ENCODE results near the gene ASCC1.

Gene ASCC1

DNA sequence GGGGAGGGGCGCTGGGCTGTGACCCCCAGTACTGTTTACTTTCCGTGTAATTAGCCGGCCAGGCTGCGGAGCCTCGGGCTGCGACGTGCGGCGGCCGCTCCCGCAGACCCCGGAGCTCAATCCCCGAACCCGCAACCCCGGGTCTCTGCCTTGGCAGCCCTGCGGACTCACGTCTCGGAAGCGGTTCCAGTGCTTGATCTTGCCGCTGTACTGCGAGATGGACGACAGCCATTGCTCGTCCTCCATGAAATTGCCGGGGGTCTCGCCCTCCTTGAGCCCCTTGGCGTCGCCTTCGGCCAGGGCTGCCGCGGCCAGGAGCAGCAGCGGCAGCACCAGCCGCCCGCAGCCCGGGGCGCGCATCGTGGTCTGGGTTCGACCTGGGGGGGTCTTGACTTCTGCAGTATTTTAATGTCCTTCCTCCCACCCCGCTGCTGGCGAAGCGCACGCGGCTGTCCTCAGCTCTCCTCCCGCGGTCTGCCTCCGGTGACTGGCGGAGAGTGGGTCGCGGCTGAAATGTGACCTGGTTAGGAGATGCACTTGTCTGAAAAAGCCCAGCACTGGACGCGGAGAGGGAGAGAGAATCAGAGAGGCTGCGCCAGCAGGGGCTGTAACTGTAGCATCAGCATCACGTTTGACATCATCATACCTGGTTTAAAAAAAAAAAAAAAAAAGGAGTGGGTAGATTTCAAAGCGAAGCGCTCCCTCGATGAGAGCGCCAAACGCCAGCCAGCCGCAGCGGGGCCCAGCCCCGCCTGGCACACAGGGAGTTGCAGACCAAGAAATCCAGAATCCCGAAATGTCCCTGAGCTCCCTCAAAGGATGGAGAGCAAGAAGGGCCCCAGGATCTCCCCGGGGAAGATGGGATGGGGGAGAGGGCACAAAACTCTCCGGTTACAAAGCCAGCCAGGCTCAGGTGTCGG lies 127.8 kb downstream of the ASCC1 start, which contains the start of gene SPOCK2:
TSS of gene SPOCK2 (minus strand) at position 583 of the 920 bp plus-strand sequence. CDS start at position 360, 223 bp downstream.
- Histone ChIP-seq H3K4me3 (ENCODE audit: extremely low read depth, insufficient read depth, low read length, poor library complexity, severe bottlenecking) (peak within 1 kb of the TSS; percentile 25), H3K27ac (ENCODE audit: low read depth, low read length, severe bottlenecking) (no peak within 1 kb of the TSS), H3K4me1 (ENCODE audit: control insufficient read depth, insufficient read depth, low read length, poor library complexity, severe bottlenecking) (peaks cover 21% of the 10 kb centered on the region), H3K9me3 (ENCODE audit: control insufficient read depth, low read length) (no peaks in the 10 kb centered on the region), H3K36me3 (ENCODE audit: control insufficient read depth, insufficient read depth, low read length) (no peaks in the 10 kb centered on the region)
- 3% methylated on average over 43 to 54 of the region's 65 CpGs for WGBS, 2 experiments (ENCODE audit: insufficient coverage in 2 of 2)

GRCh38 chr10:72087392-72087968 lies 128.6 kb downstream of the ASCC1 start:
- Histone ChIP-seq H3K9me3 (ENCODE audit: control insufficient read depth, low read length) (no peaks in the 10 kb centered on the region), H3K36me3 (ENCODE audit: control insufficient read depth, insufficient read depth, low read length) (no peaks in the 10 kb centered on the region), H3K27ac (ENCODE audit: low read depth, low read length, severe bottlenecking) (no peak overlapping the region), H3K4me3 (ENCODE audit: extremely low read depth, insufficient read depth, low read length, poor library complexity, severe bottlenecking) (peak overlapping the region; percentile 25), H3K4me1 (ENCODE audit: control insufficient read depth, insufficient read depth, low read length, poor library complexity, severe bottlenecking) (peaks cover 21% of the 10 kb centered on the region)
- WGBS, 2 experiments (ENCODE audit: insufficient coverage in 2 of 2) = 1% methylated on average over 30 to 42 of the region's 50 CpGs

- Histone ChIP-seq H3K4me3 (ENCODE audit: extremely low read depth, insufficient read depth, low read length, poor library complexity, severe bottlenecking) (peak overlapping the region; percentile 25), H3K27ac (ENCODE audit: low read depth, low read length, severe bottlenecking) (no peak overlapping the region), H3K36me3 (ENCODE audit: control insufficient read depth, insufficient read depth, low read length) (no peaks in the 10 kb centered on the region), H3K9me3 (ENCODE audit: control insufficient read depth, low read length) (no peaks in the 10 kb centered on the region), H3K4me1 (ENCODE audit: control insufficient read depth, insufficient read depth, low read length, poor library complexity, severe bottlenecking) (peaks cover 21% of the 10 kb centered on the region)
- 10 to 12% methylated on average over 36 to 55 of the region's 61 CpGs for whole genome bisulfite sequencing, 2 experiments (ENCODE audit: insufficient coverage in 2 of 2)
These were observed 129.3 kb downstream of the ASCC1 start for GRCh38 chr10:72086466-72087391.

DNA sequence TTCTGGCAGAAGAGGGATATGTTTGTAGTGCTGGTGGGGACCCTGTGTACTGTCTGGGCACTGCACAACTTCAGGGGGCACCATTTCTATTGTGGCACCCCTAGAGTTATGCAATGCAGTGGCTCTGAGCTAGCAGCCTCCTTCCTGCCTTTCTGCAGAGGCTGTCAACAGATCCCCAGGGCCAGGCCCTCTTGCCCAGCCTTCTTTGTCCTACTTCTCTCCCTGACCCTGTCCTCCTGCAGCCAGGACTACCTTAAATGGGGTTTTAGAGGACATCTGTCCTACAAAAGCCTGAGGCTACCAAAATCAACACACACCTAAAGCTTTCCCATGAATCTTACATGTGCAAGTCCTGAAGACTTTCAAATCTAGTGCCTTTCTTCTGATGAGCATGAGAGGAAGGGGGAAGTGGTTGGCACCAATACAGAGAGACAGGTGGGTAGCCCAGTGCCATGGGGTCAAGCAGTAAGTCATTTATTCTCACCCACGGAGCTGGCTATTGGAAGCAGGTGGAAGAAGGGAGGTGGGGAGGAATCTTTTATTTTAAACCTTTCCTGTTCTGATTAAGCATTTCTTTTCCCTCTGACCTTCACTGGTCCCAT lies 130.1 kb downstream of the ASCC1 start:
- H3K4me3 ChIP-seq (ENCODE audit: extremely low read depth, insufficient read depth, low read length, poor library complexity, severe bottlenecking) = no peak overlapping the region
- H3K4me1 ChIP-seq (ENCODE audit: control insufficient read depth, insufficient read depth, low read length, poor library complexity, severe bottlenecking) = peaks cover 21% of the 10 kb centered on the region
- WGBS, 2 experiments (ENCODE audit: insufficient coverage in 2 of 2) = no CpG with 5 or more reads among the region's 1 CpG
- H3K9me3 ChIP-seq (ENCODE audit: control insufficient read depth, low read length) = no peaks in the 10 kb centered on the region
- no peak overlapping the region for H3K27ac ChIP-seq (ENCODE audit: low read depth, low read length, severe bottlenecking)
- no peaks in the 10 kb centered on the region for H3K36me3 ChIP-seq (ENCODE audit: control insufficient read depth, insufficient read depth, low read length)

DNA sequence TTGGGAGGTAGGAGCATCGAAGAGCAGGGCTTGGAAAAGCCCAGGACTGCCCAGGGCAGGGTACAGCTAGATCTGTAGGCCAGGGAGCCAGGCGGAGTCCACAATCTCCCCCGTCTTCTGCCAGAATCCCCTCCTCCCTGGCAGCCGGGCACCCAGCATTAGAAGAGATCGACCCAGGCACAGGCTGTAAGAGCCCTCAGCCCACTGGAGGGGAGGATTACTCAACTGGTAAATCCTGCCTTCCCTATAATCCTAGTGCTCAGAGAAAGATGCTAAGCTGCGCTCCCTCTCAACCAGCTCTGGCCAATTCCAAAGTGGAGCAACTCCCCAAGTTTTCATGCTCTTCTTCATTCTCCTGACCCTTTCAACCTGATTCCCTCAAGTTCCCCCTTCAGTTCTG lies 130.9 kb downstream of the ASCC1 start:
- no peaks in the 10 kb centered on the region for H3K36me3 ChIP-seq (ENCODE audit: control insufficient read depth, insufficient read depth, low read length)
- 88 to 94% methylated on average over 2 to 3 of the region's 6 CpGs for WGBS, 2 experiments (ENCODE audit: insufficient coverage in 2 of 2)
- H3K4me1 ChIP-seq (ENCODE audit: control insufficient read depth, insufficient read depth, low read length, poor library complexity, severe bottlenecking) = peaks cover 21% of the 10 kb centered on the region
- H3K27ac ChIP-seq (ENCODE audit: low read depth, low read length, severe bottlenecking) = no peak overlapping the region
- H3K4me3 ChIP-seq (ENCODE audit: extremely low read depth, insufficient read depth, low read length, poor library complexity, severe bottlenecking) = no peak overlapping the region
- H3K9me3 ChIP-seq (ENCODE audit: control insufficient read depth, low read length) = no peaks in the 10 kb centered on the region

DNA sequence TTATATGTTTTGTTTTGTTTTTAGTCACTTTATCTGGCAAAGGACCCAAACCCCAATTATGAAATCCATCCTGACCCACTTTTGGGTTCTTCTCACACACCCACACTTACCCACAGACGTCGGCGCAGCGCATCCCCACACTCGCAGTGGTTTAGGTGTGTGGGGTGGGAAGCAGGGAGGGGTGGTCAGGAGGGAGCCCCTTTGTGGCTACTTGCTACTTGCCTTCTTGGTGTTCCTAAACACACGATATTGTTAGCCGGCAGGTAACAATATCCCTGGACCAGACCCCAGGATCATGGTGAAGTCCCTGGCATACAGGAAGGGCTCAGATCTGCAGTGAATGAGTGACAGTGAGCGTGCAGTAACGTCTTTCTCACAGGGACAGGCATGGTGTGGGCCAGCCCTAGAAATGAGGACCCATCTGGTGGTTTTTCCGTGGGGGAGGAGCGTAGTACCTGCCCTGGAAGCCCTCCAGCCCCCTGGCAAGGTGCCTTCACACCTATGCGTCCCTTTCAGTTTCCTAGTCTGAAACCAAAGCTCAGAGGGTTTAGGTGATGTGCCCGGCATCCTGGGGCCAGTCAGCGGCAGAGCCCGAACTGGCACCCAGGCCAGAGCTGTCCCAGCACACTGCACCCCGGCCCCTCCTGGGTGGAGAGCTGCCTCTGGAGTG lies 132.2 kb downstream of the ASCC1 start:
- Histone ChIP-seq H3K4me3 (ENCODE audit: extremely low read depth, insufficient read depth, low read length, poor library complexity, severe bottlenecking) (no peak overlapping the region), H3K27ac (ENCODE audit: low read depth, low read length, severe bottlenecking) (no peak overlapping the region), H3K4me1 (ENCODE audit: control insufficient read depth, insufficient read depth, low read length, poor library complexity, severe bottlenecking) (peaks cover 15% of the 10 kb centered on the region), H3K36me3 (ENCODE audit: control insufficient read depth, insufficient read depth, low read length) (no peaks in the 10 kb centered on the region), H3K9me3 (ENCODE audit: control insufficient read depth, low read length) (no peaks in the 10 kb centered on the region)
- 92 to 94% methylated on average over 8 to 11 of the region's 16 CpGs for WGBS, 2 experiments (ENCODE audit: insufficient coverage in 2 of 2)

DNA sequence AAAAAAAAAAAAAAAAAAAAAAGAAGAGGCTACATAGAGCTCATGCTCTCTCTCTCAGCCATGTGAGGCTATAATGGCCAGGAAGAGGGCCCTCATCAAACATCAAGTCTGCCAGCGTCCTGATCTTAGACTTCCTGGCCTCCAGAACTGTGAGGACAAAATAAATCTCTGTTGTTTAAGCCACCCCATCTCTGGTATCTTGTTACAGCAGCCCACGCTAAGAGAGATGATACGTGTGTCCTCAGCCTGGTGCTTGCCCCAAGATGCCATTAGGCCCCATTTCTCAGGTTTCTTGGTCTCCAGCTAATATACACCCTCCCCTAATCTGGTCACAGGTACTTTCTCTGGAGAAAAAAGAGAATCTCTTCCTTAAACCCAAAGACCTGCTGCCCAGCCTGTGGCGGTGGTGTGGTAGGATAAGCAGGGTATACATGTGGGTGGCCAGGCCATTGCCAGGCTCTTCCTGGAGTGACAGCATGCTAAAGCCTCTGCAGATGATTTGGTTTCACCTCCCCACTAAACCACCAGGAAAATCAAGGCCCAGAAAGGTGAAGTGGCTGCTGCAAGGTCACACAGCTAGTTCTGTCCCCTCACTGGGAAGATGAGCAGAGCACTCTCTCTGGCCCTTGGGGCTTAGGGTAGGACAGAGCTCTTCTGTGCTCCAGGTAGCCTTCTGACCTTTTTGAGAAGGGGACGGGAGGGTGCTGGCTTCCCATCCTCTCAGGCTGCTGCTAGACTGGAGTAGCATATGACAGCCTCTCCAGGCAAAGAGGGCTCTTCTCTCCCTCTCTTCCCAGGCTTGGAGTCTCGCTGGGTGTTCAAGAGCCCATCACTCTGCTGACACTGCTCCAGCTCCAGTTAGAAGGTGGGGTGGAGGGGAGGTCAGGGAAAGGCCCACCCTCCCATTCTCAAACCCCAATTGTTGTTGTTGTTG lies 133.0 kb downstream of the ASCC1 start:
- Histone ChIP-seq H3K4me3 (ENCODE audit: extremely low read depth, insufficient read depth, low read length, poor library complexity, severe bottlenecking) (no peak overlapping the region), H3K36me3 (ENCODE audit: control insufficient read depth, insufficient read depth, low read length) (no peaks in the 10 kb centered on the region), H3K9me3 (ENCODE audit: control insufficient read depth, low read length) (no peaks in the 10 kb centered on the region), H3K4me1 (ENCODE audit: control insufficient read depth, insufficient read depth, low read length, poor library complexity, severe bottlenecking) (peaks cover 15% of the 10 kb centered on the region), H3K27ac (ENCODE audit: low read depth, low read length, severe bottlenecking) (no peak overlapping the region)
- WGBS, 2 experiments (ENCODE audit: insufficient coverage in 2 of 2) = 91 to 100% methylated on average over 4 of the region's 6 CpGs

DNA sequence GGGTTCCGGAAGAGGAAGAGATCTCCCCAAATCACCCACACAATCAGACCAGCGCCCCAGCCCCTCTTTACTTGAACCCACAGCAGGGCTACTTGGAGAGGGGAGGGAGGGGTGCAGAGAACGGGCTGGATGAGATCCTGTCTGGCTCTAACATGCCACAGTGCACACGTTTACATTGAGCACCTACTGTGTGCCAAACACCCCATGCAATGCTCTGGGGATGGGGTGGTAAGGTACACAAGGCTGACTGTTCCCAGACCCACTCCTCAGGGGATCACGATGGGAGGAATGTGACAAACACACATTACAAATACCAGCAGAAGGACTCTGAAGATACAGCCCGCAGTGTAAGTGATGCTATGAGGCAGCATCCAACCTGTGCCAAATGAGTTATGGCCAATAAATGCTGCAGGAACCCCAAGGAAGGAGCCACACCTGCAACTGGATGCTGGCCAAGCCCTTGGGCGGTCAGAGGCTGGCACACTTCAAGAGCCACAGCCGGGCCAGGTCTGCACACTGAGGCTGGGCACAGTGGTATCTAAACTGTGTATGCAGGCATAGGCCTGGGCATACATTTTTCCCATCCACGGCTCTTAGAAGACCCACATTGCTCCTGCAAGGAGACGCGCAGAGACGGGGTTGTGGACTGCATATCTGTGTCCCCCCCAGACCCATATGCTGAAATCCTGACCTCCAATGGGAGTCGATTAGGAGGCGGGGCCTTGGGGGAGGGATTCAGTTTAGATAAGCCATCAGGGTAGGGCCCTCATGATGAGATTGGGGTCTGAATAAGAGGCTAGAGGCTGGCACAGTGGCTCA lies 134.1 kb downstream of the ASCC1 start:
- H3K36me3 ChIP-seq (ENCODE audit: control insufficient read depth, insufficient read depth, low read length) = no peaks in the 10 kb centered on the region
- 88% methylated on average over 8 to 10 of the region's 14 CpGs for WGBS, 2 experiments (ENCODE audit: insufficient coverage in 2 of 2)
- H3K9me3 ChIP-seq (ENCODE audit: control insufficient read depth, low read length) = no peaks in the 10 kb centered on the region
- H3K27ac ChIP-seq (ENCODE audit: low read depth, low read length, severe bottlenecking) = no peak overlapping the region
- H3K4me3 ChIP-seq (ENCODE audit: extremely low read depth, insufficient read depth, low read length, poor library complexity, severe bottlenecking) = no peak overlapping the region
- peaks cover 8% of the 10 kb centered on the region for H3K4me1 ChIP-seq (ENCODE audit: control insufficient read depth, insufficient read depth, low read length, poor library complexity, severe bottlenecking)

- 92 to 100% methylated on average over 5 to 6 of the region's 9 CpGs for WGBS, 2 experiments (ENCODE audit: insufficient coverage in 2 of 2)
- Histone ChIP-seq H3K27ac (ENCODE audit: low read depth, low read length, severe bottlenecking) (no peak overlapping the region), H3K9me3 (ENCODE audit: control insufficient read depth, low read length) (no peaks in the 10 kb centered on the region)
These were observed 134.9 kb downstream of the ASCC1 start for GRCh38 chr10:72081210-72081609.

More at GRCh38 chr10:72081210-72081609, 134.9 kb downstream of the ASCC1 start:
- Histone ChIP-seq H3K4me3 (ENCODE audit: extremely low read depth, insufficient read depth, low read length, poor library complexity, severe bottlenecking) (no peak overlapping the region), H3K36me3 (ENCODE audit: control insufficient read depth, insufficient read depth, low read length) (no peaks in the 10 kb centered on the region), H3K4me1 (ENCODE audit: control insufficient read depth, insufficient read depth, low read length, poor library complexity, severe bottlenecking) (no peaks in the 10 kb centered on the region)

Data from mesodermal cell (in vitro differentiated cells).